GM12878 (cell line): ENCODE measurements around the gene CLN6. TPM values are rescaled to one million over a fixed set of nuclear protein-coding genes. Genes with fewer than 3 reads are reported as not detected.
"Not testable (repeated sequence)": the region's sequence is repeated elsewhere in the genome, so short reads cannot be mapped to it uniquely, and the experiment has no call there.

Source experiments
- ATAC-seq: fragments of 200-7000 bp; cut with Tn5 transposase; 3 replicates; pipeline ENCODE4 v1.9.1; 2020; ENCODE audit warnings: mild to moderate bottlenecking, moderate library complexity
- BruUV-seq: library from RNA; stranded (reverse); fragments of 400-500 nt; replicated peaks from 2 replicates; lab custom pipeline; 2021; lab: Mats Ljungman, UMichigan
- CTCF ChIA-PET: fragments of 300-600 bp; sonication (Branson Sonifier 250); formaldehyde crosslinking; extraction: SDS; loops from one replicate; lab custom pipeline; 2021; ENCODE audit warnings: inconsistent platforms; lab: Yijun Ruan, JAX
- POLR2A ChIA-PET: fragments of 350-600 bp; formaldehyde crosslinking; extraction: SDS; loops from one replicate; lab custom pipeline; 2021; ENCODE audit warnings: inconsistent platforms; lab: Charles Lee
- RAD21 ChIA-PET: fragments of 300-600 bp; sonication (Branson Sonifier 250); formaldehyde crosslinking; loops from one replicate; lab custom pipeline; 2023; ENCODE audit warnings: antibody characterized with exemption; ENCODE audit not compliant: unreplicated experiment; lab: Charles Lee
- SMC1A ChIA-PET: fragments of 300-600 bp; sonication (Branson Sonifier 250); formaldehyde crosslinking; loops from one replicate; lab custom pipeline; 2023; ENCODE audit not compliant: unreplicated experiment, uncharacterized antibody; lab: Charles Lee
- DNase-seq: peaks from one replicate; pipeline ENCODE4 v3.0.0-alpha.2; 2011; ENCODE audit warnings: low read depth, low spot score
- FAIRE-seq: peaks from 3 replicates; lab custom pipeline; 2011; peaks lifted over from hg19 to GRCh38; lab: Jason Lieb, UNC
- H2AFZ ChIP-seq: 2 replicates; pipeline ENCODE4 v1.6.0; 2011; ENCODE audit warnings: low read depth, low read length, control low read depth; ENCODE audit not compliant: control insufficient read depth
- H3K27ac ChIP-seq: 2 replicates; pipeline ENCODE4 v1.5.1; 2011; ENCODE audit warnings: control low read depth; ENCODE audit not compliant: control insufficient read depth, insufficient read depth
- H3K27me3 ChIP-seq, 2 experiments: replicated peaks in 1 of 2; 2 replicates each; pipeline versions ENCODE4 v1.6.0 to v1.6.1; 2011; ENCODE audit warnings: low read length in 1 of 2; ENCODE audit not compliant: control insufficient read depth in 2 of 2, insufficient read depth in 2 of 2
- H3K36me3 ChIP-seq, 2 experiments: 2 replicates each; pipeline ENCODE4 v1.5.1; 2011; ENCODE audit warnings: low read length in 1 of 2; ENCODE audit not compliant: control insufficient read depth in 2 of 2, insufficient read depth in 2 of 2
- H3K4me1 ChIP-seq: 2 replicates; pipeline ENCODE4 v1.6.1; 2011; ENCODE audit warnings: mild to moderate bottlenecking, low read length, moderate library complexity, mixed read lengths; ENCODE audit not compliant: control insufficient read depth, insufficient read depth
- H3K4me2 ChIP-seq: 2 replicates; pipeline ENCODE4 v1.6.0; 2011; ENCODE audit warnings: control low read depth; ENCODE audit not compliant: control insufficient read depth, insufficient read depth
- H3K4me3 ChIP-seq: fragments of 200-600 bp; sonication (generic); 2 replicates; pipeline ENCODE4 v1.5.1; 2016
- H3K79me2 ChIP-seq: 2 replicates; pipeline ENCODE4 v1.6.0; 2011; ENCODE audit warnings: low read length; ENCODE audit not compliant: control insufficient read depth, insufficient read depth
- H3K9ac ChIP-seq: 2 replicates; pipeline ENCODE4 v1.8.0; 2011; ENCODE audit warnings: low read length, control low read depth, mixed read lengths; ENCODE audit not compliant: control insufficient read depth, insufficient read depth
- H3K9me3 ChIP-seq: replicated peaks from 3 replicates; pipeline ENCODE4 v1.5.1; 2011; ENCODE audit warnings: mild to moderate bottlenecking, low read length; ENCODE audit not compliant: control insufficient read depth, insufficient read depth
- H4K20me1 ChIP-seq: 2 replicates; pipeline ENCODE4 v1.6.0; 2011; ENCODE audit not compliant: control insufficient read depth, insufficient read depth
- GABPA ChIP-seq: IDR thresholded peaks from 2 replicates; pipeline ENCODE4 v1.6.1; 2014; ENCODE audit warnings: antibody characterized with exemption, low read depth, mild to moderate bottlenecking, inconsistent platforms
- WGBS: methylation state at CpG from one replicate; pipeline ENCODE4 v1.1.6; 2016; ENCODE audit warnings: low lambda C conversion rate; ENCODE audit not compliant: insufficient replicate concordance, insufficient coverage; ENCODE audit errors: missing lambda C conversion rate; 5-methylcytosine and 5-hydroxymethylcytosine counted together
- in situ Hi-C: fragments of 300-500 bp; cut with MboI; formaldehyde crosslinking; loops from 9 replicates; pipeline ENCODE4 v1.14.3; 2018; ENCODE audit warnings: mixed read lengths
- intact Hi-C: fragments of 100-400 bp; cut with micrococcal nuclease; formaldehyde crosslinking; loops from one replicate; pipeline ENCODE4 v1.14.2; 2022; ENCODE audit not compliant: unreplicated experiment
- polyA plus RNA-seq, 11 experiments: library from polyadenylated mRNA; depleted of rRNA in 4 of 11; unstranded in 6 of 11; stranded (reverse) in 5 of 11; fragments of >200 nt; fragmentation: Nextera tagmentation in 4 of 11; fragmentation: Illumina TruSeq in 1 of 11; extraction: Ambion mirVana in 4 of 11; extraction: Trizol in 1 of 11; gene quantifications; 1 replicate in 1 of 11; 2 replicates in 10 of 11; pipeline versions ENCODE4 v1.2.1 to v1.2.3, GENCODE V29; 2011 to 2016; ENCODE audit warnings: inconsistent platforms in 2 of 11, missing spikeins in 2 of 11, low read depth in 1 of 11
- total RNA-seq, 4 experiments: library from RNA; depleted of rRNA in 3 of 4; stranded (reverse); fragments of >200 nt in 3 of 4; fragmentation: Illumina TruSeq in 1 of 4; extraction: Trizol in 1 of 4; gene quantifications; 2 replicates each; pipeline versions ENCODE4 v1.2.1 to v1.2.3, GENCODE V29; 2013 to 2021

CLN6 gene
- total and polyA plus RNA-seq, 10 of the 15 experiments (the other 5 are each of a cell fraction or from before 2014, with no cell fraction given): 0.74 to 69.0 (median 30.3) TPM

- WGBS: 91% methylated on average over 9 of the region's 9 CpGs
- intact Hi-C loops, BruUV-seq, H3K4me2 ChIP-seq, H3K27ac ChIP-seq, H3K4me1 ChIP-seq, POLR2A ChIA-PET, H3K9ac ChIP-seq, H3K79me2 ChIP-seq, H3K36me3 ChIP-seq, H3K27me3 ChIP-seq, H4K20me1 ChIP-seq, DNase-seq, SMC1A ChIA-PET, in situ Hi-C loops, H3K4me3 ChIP-seq, H3K9me3 ChIP-seq, ATAC-seq, FAIRE-seq, H2AFZ ChIP-seq: not testable (repeated sequence)
- RAD21 ChIA-PET: interaction anchor here (0.9 kb wide), 1 partner anchor 16 kb away, joined by 3 read pairs; no protein-coding TSS in a partner anchor
- CTCF ChIA-PET: interaction anchor here (3.1 kb wide), 1 partner anchor 18 kb away, joined by 14 read pairs; no protein-coding TSS in a partner anchor
Measured at GRCh38 chr15:68234520-68234919, 5.0 kb upstream of the CLN6 start.

- H2AFZ ChIP-seq: no peak overlapping the region
- in situ Hi-C loops: no loop called here
Measured at GRCh38 chr15:68234060-68234459, 4.5 kb upstream of the CLN6 start.

More at GRCh38 chr15:68234060-68234459, 4.5 kb upstream of the CLN6 start:
- no peak overlapping the region for H3K27ac ChIP-seq
- H3K9me3 ChIP-seq: no peaks in the 10 kb centered on the region
- POLR2A ChIA-PET: no interaction called here
- no TSS peak for BruUV-seq
- RAD21 ChIA-PET: no interaction called here
- SMC1A ChIA-PET: no interaction called here
- H3K4me2 ChIP-seq: no peak overlapping the region
- FAIRE-seq: no peak
- H4K20me1 ChIP-seq: no peaks in the 10 kb centered on the region
- H3K4me3 ChIP-seq: no peak overlapping the region
- H3K4me1 ChIP-seq: peaks cover 9% of the 10 kb centered on the region
- CTCF ChIA-PET: no interaction called here
- intact Hi-C loops: no loop called here
- H3K9ac ChIP-seq: no peak overlapping the region
- DNase-seq: no peak
- 91% methylated on average over 6 of the region's 6 CpGs for WGBS
- no peaks in the 10 kb centered on the region for H3K27me3 ChIP-seq
- ATAC-seq: no peak
- H3K79me2 ChIP-seq: peaks cover 3% of the 10 kb centered on the region
- H3K36me3 ChIP-seq: no peaks in the 10 kb centered on the region
- TF ChIP-seq GABPA: no peak
